Urothelium cell line (cell line): ENCODE measurements around the gene NCAPG2.

Source experiments
- DNase-seq: peaks from one replicate; pipeline ENCODE4 v3.0.0; 2011; ENCODE audit warnings: low spot score, mixed read lengths
- FAIRE-seq: peaks from 2 replicates; lab custom pipeline; 2011; peaks lifted over from hg19 to GRCh38; lab: Jason Lieb, UNC

NCAPG2 gene

GRCh38 chr7:158735935-158736334 lies 31.3 kb upstream of the NCAPG2 start:
- no peak for DNase-seq
- no peak for FAIRE-seq

- FAIRE-seq, result no peak
Observed at GRCh38 chr7:158734861-158735260, 30.3 kb upstream of the NCAPG2 start.

GRCh38 chr7:158733775-158734494 lies 29.3 kb upstream of the NCAPG2 start:
- no peak for FAIRE-seq
- DNase-seq, result no peak

More at GRCh38 chr7:158734861-158735260, 30.3 kb upstream of the NCAPG2 start:
- DNase-seq, result peak; percentile 8

GRCh38 chr7:158733220-158733519 lies 28.6 kb upstream of the NCAPG2 start:
- no peak for DNase-seq
- no peak for FAIRE-seq

GRCh38 chr7:158732494-158733219 lies 28.1 kb upstream of the NCAPG2 start:
- FAIRE-seq (no peak), DNase-seq (no peak)

- FAIRE-seq (no peak), DNase-seq (no peak)
Observed at GRCh38 chr7:158731761-158732160, 27.2 kb upstream of the NCAPG2 start.

GRCh38 chr7:158730383-158731346 lies 26.1 kb upstream of the NCAPG2 start:
- DNase-seq, result no peak

GRCh38 chr7:158729646-158730382 lies 25.2 kb upstream of the NCAPG2 start:
- no peak for DNase-seq
- no peak for FAIRE-seq

More at GRCh38 chr7:158730383-158731346, 26.1 kb upstream of the NCAPG2 start:
- FAIRE-seq, result no peak

- FAIRE-seq, result no peak
Observed at GRCh38 chr7:158728911-158729645, 24.5 kb upstream of the NCAPG2 start.

GRCh38 chr7:158727690-158728089 lies 23.1 kb upstream of the NCAPG2 start:
- FAIRE-seq, result no peak
- DNase-seq, result no peak

More at GRCh38 chr7:158728911-158729645, 24.5 kb upstream of the NCAPG2 start:
- DNase-seq, result no peak

GRCh38 chr7:158726277-158726807 lies 21.7 kb upstream of the NCAPG2 start:
- DNase-seq (no peak), FAIRE-seq (no peak)

GRCh38 chr7:158725506-158725800 lies 20.8 kb upstream of the NCAPG2 start:
- no peak for DNase-seq
- FAIRE-seq, result no peak

GRCh38 chr7:158724658-158725505 lies 20.3 kb upstream of the NCAPG2 start:
- DNase-seq (no peak), FAIRE-seq (no peak)

- FAIRE-seq (no peak), DNase-seq (no peak)
Observed at GRCh38 chr7:158723714-158724385, 19.2 kb upstream of the NCAPG2 start.

GRCh38 chr7:158723266-158723665 lies 18.7 kb upstream of the NCAPG2 start:
- DNase-seq (no peak), FAIRE-seq (no peak)

GRCh38 chr7:158722574-158723237 lies 18.1 kb upstream of the NCAPG2 start:
- DNase-seq, result no peak
- FAIRE-seq, result no peak

- DNase-seq, result no peak
- no peak for FAIRE-seq
Observed at GRCh38 chr7:158720112-158720511, 15.5 kb upstream of the NCAPG2 start.

GRCh38 chr7:158716802-158717201 lies 12.2 kb upstream of the NCAPG2 start:
- FAIRE-seq (no peak), DNase-seq (no peak)
